ENCODE results near the gene DGKG.

The DGKG gene

DNA sequence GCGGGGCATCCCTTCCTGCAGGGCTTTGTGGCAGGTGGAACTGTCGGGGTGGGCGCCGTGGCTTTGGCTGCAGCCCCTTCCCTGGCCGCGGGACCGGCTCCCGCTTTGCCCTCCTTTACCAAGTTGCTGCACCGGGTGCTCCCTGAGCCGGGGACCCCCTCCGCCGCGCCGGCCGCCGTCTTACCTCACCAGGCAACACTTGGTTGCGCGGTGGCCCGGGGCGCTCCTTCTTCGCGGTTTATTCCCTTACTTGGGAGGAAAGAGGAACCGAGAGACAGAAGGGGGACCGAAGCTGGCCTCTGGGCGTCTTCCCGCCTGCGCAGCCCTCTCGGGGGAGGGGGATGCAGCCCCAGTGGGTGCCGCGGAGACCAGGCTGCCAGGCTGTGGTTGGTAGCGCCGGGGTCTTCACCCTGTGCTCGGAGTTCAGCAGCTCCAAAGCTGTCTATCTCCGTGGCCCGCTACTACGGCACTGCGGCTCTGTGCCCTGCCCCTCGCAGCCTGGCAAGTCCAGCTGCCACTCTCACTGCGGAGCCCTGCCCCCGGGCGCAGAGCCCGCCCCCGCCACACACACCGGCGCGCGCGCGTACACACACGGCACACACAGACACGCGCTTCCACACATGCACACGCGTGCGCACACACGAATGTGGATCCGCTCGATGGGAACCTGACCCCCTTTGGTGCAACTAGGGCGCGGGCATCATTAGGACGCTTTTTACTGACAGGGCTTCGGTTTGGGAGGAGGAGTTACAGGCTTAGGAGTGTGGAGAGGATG, at the start of gene DGKG:
Gene DGKG, minus strand, starts transcription at position 473 of the 775 bp plus-strand sequence. CDS start 41,775 bp downstream, outside the sequence.
- DNase-seq = peak; percentile 91

DNA sequence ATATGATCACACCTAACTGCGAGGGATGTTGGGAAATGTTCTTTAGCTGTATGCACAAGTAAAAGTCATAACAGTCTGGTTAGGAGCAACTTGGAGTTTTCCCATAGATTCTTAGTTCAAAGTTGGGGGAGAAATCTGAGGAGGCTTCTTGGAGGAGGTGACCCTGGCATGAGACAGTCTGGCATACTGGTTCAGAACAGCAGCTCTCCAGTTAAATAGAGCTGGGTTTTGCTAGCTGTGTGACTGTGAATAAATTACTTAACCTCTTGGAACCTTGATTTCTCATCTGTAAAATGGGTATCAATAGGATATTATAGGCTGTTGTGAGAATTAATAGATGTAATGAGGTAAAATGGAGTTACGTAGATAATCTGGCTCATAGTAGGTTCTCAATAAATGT, 49.1 kb upstream of the DGKG start:
- DNase-seq = no peak

DNA sequence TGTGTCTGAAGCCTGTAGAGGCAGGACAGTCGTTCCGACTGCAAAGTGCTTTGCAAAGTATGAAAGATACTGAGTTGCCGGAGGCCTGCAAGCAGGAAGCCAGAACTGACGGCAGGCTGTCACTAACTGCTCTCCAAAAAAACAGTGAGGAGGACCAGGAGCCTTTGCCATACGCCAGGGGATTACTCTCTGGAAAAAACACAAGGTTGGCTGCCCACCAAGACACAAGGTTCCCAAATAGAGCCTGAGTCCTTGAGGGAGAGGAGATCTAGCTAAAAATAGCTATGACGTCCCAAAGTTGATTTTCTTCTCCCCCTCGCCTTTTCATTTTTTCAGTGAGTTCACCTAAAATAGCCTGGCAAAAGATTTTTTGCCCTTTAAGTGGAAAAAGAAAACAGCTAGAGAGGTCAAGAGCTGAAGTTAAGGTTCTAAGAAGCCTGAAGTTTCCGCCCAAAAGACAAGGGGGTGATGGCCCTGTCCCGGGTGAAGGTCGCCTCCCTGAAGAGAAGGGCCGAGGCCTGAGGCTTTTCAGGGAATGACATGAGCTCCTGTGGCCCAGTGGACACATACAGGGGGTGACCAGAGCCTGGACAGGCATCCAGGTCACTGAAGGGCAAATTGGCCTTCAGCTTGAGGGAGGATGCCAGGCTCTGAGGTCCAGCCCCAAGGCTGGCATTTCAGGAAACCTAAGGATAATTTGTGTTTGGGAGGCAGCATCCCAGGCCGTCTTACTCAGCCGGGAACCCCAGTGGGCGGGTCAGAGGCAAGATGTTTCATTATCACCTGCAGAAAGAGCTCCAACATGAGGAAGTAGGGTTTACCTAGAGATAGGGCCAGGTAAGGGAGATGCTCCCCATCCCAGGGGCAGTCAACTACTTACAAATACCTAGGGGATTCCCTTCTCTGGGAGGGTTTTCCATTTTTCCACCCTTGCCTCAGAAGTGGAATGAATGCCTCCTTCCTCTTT, 44.9 kb upstream of the DGKG start:
- DNase-seq = no peak

DNA sequence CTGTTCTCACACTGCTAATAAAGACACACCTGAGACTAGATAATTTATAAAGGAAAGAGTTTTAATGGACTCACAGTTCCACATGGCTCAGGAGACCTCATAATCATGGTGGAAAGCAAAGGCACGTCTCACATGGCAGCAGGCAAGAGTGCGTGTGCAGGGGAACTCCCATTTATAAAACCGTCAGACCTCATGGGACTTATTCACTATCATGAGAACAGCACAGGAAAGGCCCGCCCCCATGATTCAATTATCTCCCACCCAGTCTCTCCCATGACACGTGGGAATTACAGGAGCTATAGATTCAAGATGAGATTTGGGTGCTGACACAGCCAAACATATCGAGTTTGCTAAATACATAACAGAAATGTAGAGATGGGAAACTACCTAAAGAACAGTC, 39.5 kb upstream of the DGKG start:
- DNase-seq = no peak

DNA sequence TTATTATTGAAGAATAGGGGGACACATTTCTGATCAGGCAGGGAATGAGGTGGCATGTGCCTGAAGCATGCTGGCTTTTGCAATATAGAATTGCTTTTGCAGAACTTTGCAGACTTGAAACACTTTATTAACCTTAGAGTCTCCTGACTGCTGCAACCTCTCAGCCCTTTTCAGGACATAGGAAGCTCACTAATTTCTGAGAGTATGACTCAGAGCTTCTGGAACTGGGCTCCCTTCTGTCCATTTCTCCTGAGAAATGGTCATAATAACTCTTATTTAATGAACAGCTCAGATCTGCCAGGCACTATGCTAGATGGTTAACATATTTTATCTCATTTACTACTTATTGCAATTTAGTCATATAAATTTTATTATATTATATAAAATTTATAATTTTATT, 38.6 kb upstream of the DGKG start:
- peak; percentile 39 to 47 for DNase-seq

DNA sequence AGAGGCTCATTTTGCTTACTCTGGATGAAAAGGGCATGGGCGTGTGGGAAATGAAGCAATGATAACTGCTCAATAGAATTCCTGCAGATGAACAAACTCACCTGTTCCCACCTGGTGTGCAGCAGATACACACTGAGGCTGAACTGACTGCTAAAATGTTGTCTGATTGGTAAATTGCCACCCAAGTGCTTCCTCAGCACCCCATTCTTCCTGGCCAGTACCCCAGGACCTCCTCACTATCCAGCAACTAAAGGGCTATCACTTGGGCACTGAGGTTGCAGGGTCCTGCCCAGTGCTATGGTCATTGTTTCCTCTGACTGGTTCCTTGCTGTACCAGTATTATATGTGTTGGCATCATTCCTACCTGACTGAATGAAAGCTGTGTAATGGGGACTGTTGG, 38.0 kb upstream of the DGKG start:
- DNase-seq = no peak

DNA sequence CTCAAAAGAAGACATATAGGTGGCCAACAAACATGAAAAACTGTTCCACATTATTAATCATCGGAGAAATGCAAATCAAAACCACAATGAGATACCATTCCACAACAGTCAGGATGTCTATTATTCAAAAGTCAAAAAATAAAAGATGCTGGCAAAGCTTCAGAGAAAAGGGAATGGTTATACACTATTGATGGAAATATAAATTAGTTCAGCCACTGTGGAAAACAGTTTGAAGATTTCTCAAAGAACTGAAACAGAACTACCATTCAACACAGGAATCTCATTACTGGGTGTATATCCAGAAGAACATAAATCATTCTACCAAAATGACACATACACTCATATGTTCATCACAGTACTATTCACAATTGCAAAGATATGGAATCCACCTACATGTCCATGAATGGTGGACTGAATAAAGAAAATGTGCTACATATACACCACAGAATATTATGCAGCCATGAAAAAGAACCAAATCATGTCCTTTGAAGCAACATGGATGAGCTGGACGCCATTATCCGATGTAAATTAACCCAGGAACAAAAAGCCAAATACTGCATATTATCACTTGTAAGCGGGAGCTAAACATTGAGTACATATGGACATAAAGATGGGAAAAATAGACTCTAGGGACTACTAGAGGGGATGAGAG, 32.7 kb upstream of the DGKG start:
- DNase-seq = no peak

DNA sequence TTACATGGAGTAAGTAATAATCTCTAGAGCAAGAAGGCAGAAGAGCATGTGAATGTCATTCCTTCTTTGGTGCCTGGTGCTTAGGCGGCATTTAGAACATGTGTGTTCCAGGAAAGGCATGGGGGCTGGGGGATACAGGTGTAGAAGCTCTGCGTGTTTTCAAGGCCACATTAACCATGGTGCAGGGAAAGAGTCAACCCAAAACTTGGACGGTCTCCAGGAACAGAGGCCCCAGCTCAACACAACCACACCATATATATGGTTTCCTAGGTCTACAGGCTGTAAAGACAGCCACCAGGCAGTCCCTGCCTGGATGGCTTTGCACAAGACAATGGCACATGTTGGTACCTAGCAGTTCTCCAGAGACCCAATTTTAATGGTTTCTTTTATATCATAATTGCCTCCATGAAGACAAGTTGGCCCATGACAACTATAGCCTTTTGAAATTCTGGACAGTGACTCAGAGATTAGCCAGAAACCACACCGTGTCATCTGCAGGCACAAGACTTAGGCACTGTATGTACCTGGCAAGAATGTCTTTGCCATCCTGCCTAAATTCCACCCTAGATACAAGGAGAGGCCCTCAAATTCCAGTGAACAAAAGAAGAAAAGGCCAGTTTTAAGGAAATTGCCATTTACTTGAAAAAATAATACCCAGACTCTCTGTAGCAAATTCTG, 25.0 kb upstream of the DGKG start:
- DNase-seq = no peak

DNA sequence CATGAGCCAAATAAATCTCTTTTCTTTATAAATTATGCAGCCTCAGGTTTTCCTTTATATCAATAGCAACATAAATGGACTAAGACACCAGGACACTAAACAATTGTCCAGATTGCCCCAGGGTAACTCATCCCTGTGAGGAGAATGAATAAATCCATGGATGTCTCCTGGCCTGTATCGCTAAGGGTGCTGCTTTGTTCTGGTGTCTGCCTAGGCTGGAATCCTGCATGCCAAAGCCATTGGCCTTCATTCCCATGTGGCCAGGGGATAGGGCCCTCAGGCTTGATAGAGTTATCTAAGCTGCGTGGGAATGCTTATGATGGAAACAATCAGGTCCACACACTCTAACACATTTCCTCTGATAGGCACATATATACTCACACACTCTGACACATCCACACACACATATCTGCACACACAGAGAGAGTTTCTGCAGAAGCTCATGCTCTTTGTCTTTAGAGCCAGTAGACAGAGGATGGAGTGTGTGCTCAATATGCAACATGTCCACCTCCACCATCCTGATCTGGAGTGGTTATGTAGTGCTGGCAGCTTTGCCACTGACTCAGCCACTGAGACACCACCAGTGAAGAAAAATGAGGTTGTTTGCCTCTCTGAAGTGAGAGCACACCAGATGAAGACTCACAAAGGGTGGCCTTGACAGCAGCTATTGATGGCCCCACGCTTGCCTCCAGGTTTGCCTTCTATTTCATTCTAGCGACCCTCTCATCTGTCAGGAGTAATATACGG, 24.0 kb upstream of the DGKG start:
- no peak for DNase-seq

DNA sequence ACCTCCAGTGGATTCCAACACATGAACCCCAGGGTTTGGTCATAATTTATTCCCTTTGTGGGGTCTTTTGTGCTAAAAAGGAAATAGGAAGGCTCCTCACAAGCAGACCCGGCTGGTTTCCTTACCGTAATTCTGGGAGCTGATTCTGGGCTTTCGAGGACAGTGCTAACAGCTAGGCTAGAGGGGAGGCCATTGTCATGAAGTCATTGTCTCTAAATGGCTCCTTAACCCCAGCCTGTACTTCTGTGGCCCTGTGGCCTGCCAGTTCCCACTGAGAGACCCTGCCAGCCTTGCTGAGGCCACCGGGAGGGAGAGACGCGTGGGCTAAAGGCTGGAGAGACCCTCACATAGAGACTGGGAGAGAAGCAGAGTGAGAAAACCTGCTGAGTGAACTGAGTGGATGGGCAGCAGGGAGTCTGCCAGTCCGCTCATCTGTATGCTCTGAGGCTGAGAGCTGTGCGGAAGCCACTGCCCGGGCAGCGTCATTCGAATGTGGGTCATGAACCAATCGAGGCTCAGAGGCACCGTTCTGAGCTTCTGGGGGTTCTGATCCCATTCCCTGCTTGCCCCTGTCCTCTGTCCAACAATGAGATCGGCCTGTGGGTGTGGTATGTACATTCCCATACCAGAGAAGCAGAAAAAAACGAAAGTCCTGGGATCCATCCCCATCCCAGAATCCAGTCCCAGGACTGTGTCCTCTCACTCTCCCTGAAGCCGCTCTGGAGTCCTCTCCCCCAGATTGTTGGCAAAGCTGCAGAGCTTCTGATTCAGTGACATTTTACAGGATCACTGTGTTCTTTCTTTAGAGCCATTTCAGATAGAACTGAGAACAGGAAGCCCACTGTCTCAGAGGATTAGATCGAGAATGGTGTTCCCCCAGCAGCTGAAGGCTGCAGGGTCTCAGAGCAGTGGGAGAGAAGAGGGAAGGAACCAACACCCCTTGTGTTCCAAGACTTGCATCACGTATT, 21.3 kb upstream of the DGKG start:
- no peak for DNase-seq

DNA sequence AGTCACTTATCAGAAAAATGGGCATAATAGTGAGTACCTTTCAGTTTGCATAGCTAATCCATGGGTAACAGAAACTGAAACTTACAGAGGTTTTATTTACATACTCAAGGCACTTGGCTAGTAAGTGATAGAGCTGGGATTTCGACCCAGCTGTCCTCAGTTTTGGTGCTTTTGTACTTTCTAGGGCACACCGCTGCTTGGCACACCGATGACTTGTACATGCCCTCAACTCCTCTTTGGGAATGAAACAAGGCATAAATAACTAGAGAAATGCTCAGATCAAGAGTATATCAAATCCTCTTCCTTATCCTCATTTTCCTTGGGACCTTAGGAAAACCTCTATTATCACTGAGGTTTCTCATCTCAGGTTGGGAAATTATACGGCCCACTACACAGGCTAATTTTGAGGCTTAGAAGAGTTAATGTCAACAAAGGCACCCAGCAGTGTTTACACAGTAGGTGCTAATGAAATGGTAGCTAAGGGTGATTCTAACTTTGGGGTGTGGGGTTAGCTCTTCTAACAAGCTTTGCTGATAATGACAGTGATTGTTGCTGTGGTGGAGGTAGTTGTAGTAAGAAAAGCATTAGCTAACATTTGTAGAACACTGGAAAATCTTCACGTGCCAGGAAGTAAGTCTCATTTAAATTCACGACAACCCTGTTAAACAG, 20.3 kb upstream of the DGKG start:
- no peak for DNase-seq

DNA sequence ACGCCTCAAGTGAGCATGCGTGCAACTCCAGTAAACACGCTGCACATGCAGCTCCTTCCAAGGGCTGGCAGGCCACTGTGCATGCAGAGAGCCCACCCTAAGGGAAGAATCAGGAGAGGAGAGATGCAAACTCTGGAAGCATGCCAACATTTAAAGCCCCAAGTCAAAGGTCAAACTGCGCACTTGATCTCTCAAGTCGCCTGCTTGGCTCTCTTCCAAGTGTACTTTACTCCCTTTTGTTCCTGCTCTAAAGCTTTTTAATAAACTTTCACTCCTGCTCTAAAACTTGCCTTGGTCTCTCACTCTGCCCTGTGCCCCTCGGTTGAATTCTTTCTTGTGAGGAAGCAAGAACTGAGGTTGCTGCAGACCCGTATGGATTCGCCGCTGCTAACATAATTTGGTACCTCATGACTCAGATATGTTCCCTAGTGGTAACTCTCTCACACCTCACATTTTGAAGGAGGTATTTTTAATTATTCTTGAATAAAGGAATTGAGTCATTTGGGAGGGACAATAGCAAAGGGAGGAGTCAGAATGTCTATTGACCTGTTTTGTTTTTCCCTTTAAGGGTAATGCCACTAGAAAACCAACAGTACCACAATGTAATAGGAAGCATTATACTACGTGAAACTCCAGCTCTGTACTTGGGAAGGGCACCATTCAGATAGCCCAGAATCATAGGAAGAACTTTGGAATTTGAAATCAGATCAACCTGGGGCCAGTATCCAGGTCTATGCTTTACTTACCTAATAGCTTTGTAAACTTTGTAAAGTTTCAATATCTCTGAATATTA, 19.6 kb upstream of the DGKG start:
- DNase-seq = no peak

DNA sequence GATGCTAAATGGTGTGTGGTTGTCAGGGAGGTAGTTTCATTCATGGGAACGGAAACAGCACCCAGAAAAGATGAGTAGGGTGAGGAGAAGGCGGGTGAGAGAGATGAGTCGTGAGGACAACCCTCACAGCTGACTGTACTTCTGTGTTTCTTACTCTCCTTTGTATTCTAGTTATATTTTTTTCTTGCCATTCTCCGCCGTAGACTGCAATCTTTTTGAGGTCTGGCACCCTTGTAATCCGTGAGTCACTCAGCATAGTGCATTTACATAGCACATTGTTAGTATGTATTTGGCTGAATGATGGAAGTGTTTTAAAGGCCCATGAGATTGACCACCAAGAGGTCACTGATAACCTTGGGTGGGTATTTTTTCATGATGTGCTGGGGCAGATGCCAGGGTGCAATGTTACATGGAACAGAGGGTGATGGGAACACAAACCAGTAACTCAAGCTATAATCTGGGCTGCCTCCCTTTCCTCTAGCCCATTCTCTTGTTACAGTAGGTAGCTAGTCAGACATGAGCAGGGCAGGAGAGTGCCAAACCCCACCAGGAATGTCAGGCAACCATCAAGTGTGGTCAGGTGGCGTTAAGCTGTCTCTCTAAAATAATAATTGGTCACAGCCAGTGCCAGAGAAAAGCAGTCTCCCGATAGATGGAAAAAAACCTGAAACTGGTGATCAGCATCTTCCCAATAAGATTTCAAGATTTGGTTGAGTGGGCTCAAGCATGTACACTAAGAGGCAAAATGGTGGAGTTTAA, 18.8 kb upstream of the DGKG start:
- no peak for DNase-seq

DNA sequence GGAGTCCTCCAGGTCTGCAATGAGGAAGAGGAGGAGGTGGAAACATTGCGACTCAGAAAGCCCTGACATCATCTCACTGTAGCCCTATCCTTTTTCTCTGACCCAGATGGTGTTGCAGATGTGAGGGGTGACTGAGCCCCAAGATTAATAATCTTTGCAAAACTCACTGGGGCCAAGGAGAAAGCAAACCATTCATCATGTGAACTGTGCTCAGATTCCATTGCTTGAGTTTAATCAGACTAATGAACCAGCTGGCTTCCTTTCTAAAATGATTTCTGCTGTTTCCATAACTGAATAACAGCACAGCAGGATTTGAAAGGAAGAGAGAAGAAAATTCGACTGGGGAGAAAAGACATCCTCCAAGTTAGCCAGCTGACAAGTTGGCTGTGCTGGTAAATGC, 13.4 kb upstream of the DGKG start:
- DNase-seq = peak; percentile 16 to 33

DNA sequence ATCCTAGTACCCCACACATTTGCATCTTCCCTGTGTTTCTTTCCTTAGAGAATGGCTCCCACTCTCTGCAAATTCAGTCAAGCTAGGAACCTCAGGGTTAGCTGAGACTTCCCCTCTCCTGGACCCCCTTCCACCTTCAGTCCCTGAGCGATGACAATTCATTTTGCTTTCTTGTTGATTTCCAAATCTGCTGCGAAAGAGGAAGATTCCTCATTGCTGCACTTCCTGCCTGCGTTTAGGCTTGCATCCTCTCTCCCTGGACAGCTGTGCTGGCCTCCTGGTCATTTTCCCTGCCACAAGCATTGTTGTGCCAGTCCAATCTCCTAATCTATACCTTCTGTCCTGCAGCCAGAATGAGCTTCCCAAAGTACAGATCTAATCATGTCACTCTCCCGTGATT, 12.3 kb upstream of the DGKG start:
- peak; percentile 69 to 82 for DNase-seq

DNA sequence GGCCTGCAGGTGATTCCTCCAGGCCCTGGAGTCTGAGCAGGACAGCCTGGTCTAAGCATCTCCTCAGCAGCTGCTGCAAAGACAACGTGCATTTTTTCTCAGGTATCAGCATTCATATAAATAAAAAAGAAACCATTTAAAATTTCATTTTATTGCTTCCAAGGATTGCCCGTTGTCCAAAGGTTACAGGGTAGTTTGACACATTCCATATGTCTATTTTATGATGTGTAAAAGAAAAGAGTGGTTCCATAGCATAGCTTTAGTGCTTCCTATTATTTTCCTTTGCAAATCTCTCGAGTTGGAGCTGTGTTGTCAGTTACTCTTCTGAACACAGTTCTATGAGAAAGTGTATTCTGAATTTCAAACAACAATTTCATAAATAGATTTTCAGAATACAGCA, 7.2 kb upstream of the DGKG start:
- DNase-seq = no peak

DNA sequence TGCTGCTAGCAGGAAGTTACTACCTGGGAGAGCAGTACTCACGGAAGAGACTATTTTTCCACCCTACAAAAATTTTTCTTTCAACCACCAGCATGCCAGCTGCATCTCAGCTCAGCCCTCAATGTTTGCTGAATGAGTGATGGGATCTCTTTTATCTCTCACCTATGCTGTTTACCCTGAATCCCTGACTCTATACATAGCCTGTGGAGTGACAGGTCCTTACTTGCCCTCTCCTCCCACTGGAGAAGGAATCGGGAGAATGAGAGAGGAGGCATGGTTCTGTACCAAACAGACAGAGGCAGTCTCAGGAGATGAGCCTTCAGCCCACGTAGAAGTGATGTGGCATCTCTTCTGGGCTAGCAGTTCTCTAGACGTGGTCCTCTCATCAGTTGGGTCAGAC, 6.7 kb upstream of the DGKG start:
- no peak for DNase-seq

DNA sequence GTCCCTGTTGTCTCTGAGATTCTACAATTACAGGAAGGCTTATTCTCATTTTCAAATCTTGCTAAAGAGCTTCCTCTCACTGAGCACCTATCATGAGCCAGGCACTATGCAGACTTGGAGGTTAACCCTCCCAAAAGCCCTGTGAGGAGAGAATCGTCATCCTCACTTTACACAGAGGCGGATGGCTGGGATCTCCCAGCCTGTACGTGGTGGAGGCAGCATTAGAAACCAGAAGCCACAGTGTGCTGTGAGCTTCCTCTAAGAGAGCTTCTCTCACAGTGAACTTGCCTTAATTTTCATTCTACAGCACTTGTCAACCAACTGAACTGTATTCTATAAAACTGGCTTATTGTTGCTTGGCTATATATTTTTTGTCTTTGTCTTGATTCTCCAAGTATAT, 6.1 kb upstream of the DGKG start:
- DNase-seq = peak; percentile 52 to 62

DNA sequence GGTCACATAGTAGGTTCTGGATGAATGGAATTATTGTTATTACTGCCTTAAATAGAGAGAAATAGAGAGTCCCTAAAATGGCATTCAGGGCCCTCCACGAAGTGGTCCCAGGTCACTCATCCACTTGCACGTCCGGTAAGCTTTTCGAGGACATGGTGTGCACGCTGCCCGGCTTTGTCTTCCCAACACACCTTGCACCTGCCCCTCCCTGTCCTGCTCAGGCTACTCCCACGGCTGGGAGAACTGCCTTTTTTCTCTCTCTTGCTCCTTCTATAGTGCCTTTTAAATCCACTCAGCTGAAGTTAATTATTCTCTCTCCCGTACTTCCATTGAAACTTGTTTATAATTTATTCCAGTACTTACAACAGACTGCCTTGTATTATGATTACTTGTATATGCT, 5.6 kb upstream of the DGKG start:
- DNase-seq = no peak

All from AML-193 (cell line).